ENCODE data around the gene COX6B2. TPM values are rescaled to one million over a fixed set of nuclear protein-coding genes. Genes with fewer than 3 reads are reported as not detected.

The COX6B2 gene
- total RNA-seq: 0.34 and 0.43 TPM in 2 replicates

GRCh38 chr19:55354698-55355212, at the start of gene COX6B2:
COX6B2 (minus strand) TSS chr19:55354719; CDS start chr19:55354521, 198 bp downstream.

GRCh38 chr19:55385724-55386492, 31.4 kb upstream of the COX6B2 start, which contains the start of gene RPL28:
RPL28 (plus strand) TSS chr19:55385932; CDS start chr19:55386358, 426 bp downstream.

GRCh38 chr19:55384131-55384919, 29.8 kb upstream of the COX6B2 start, which contains the start of gene TMEM238:
TMEM238 (minus strand) TSS chr19:55384292; CDS start chr19:55384259, 33 bp downstream.

GRCh38 chr19:55376241-55376933, 21.9 kb upstream of the COX6B2 start, which contains the start of gene TMEM190:
TMEM190 (plus strand) TSS chr19:55376826; CDS start chr19:55376854, 28 bp downstream.

GRCh38 chr19:55370305-55370988, 15.9 kb upstream of the COX6B2 start, which contains the start of gene IL11:
IL11 (minus strand) TSS chr19:55370463; CDS start chr19:55370310, 153 bp downstream.

GRCh38 chr19:55362990-55363716, 8.6 kb upstream of the COX6B2 start, which contains the start of gene GARIN5B:
GARIN5B (minus strand) TSS chr19:55363260; CDS start chr19:55363066, 194 bp downstream.

GRCh38 chr19:55339105-55339888, 15.2 kb downstream of the COX6B2 start, which contains the start of gene KMT5C:
KMT5C (plus strand) TSS chr19:55339876; CDS start chr19:55341937, 2,061 bp downstream.

GRCh38 chr19:55325172-55325571, 29.3 kb downstream of the COX6B2 start, which contains the start of gene TMEM150B:
TMEM150B (minus strand) TSS chr19:55325341; CDS start chr19:55321036, 4,305 bp downstream.

Other genes with a start within 250 kb of the COX6B2 start
- 23.9 and 28.3 TPM in 2 replicates for gene PPP1R12C, start 237.1 kb downstream of the COX6B2 start, total RNA-seq
- gene TNNT1, start 205.5 kb downstream of the COX6B2 start, total RNA-seq: 23.2 and 27.6 TPM in 2 replicates
- gene TNNI3, start 197.0 kb downstream of the COX6B2 start, total RNA-seq: 0.21 and 0.34 TPM in 2 replicates
- gene DNAAF3, start 188.1 kb downstream of the COX6B2 start, total RNA-seq: 0.34 and 0.43 TPM in 2 replicates
- not detected in 2 replicates for gene SYT5, start 174.4 kb downstream of the COX6B2 start, total RNA-seq
- gene PTPRH, start 145.2 kb downstream of the COX6B2 start, total RNA-seq: 0.68 and 1.00 TPM in 2 replicates
- gene TMEM86B, start 126.0 kb downstream of the COX6B2 start, total RNA-seq: 0.68 and 2.0 TPM in 2 replicates
- gene PPP6R1, start 95.7 kb downstream of the COX6B2 start, total RNA-seq: 24.9 and 64.2 TPM in 2 replicates
- 32.8 and 33.6 TPM in 2 replicates for gene HSPBP1, start 74.6 kb downstream of the COX6B2 start, total RNA-seq
- gene BRSK1, start 70.7 kb downstream of the COX6B2 start, total RNA-seq: 0.34 and 0.43 TPM in 2 replicates
- not detected in 2 replicates for gene TMEM150B, start 29.4 kb downstream of the COX6B2 start, total RNA-seq
- gene KMT5C, start 14.8 kb downstream of the COX6B2 start, total RNA-seq: 6.1 and 6.2 TPM in 2 replicates
- gene GARIN5B, start 8.5 kb upstream of the COX6B2 start, total RNA-seq: not detected in 2 replicates
- 0.34 and 1.6 TPM in 2 replicates for gene IL11, start 15.7 kb upstream of the COX6B2 start, total RNA-seq
- gene TMEM190, start 22.1 kb upstream of the COX6B2 start, total RNA-seq: not detected in 2 replicates
- 2.3 and 4.4 TPM in 2 replicates for gene TMEM238, start 29.6 kb upstream of the COX6B2 start, total RNA-seq
- gene RPL28, start 31.2 kb upstream of the COX6B2 start, total RNA-seq: 216 and 276 TPM in 2 replicates
- gene UBE2S, start 53.1 kb upstream of the COX6B2 start, total RNA-seq: 26.8 and 37.9 TPM in 2 replicates
- not detected in 2 replicates for gene SHISA7, start 88.6 kb upstream of the COX6B2 start, total RNA-seq
- gene ISOC2, start 106.9 kb upstream of the COX6B2 start, total RNA-seq: 34.8 and 39.6 TPM in 2 replicates
- gene C19orf85, start 110.0 kb upstream of the COX6B2 start, total RNA-seq: not detected in 2 replicates
- gene ZNF628, start 121.9 kb upstream of the COX6B2 start, total RNA-seq: 1.4 and 4.4 TPM in 2 replicates
- gene NAT14, start 130.5 kb upstream of the COX6B2 start, total RNA-seq: 2.1 and 2.7 TPM in 2 replicates
- gene SSC5D, start 133.7 kb upstream of the COX6B2 start, total RNA-seq: 0.36 TPM in 1 of 2 replicates, not detected in the other
- gene SBK2, start 182.4 kb upstream of the COX6B2 start, total RNA-seq: not detected in 2 replicates
- not detected in 2 replicates for gene SBK3, start 190.8 kb upstream of the COX6B2 start, total RNA-seq
- 2.4 and 6.7 TPM in 2 replicates for gene ZNF579, start 226.1 kb upstream of the COX6B2 start, total RNA-seq
- 4.8 and 5.4 TPM in 2 replicates for gene FIZ1, start 244.8 kb upstream of the COX6B2 start, total RNA-seq
- 14.8 and 16.1 TPM in 2 replicates for gene ZNF524, start 245.6 kb upstream of the COX6B2 start, total RNA-seq